Neural cell (in vitro differentiated cells): Measurements from ENCODE around the gene C10orf95. TPM values are rescaled to one million over a fixed set of nuclear protein-coding genes. Genes with fewer than 3 reads are reported as not detected.

ENCODE experiments used
- H2AFZ ChIP-seq: fragments of 200-600, 300-800 bp; sonication (generic), shearing (Covaris generic); 2 replicates; pipeline ENCODE4 v1.6.0; 2014; ENCODE audit warnings: low read depth, mild to moderate bottlenecking, antibody characterized with exemption, low read length, moderate library complexity
- H3F3A ChIP-seq: fragments of 200-600 bp; shearing (Covaris generic); 2 replicates; pipeline ENCODE4 v1.6.1; 2016; ENCODE audit warnings: mild to moderate bottlenecking, moderate library complexity, mixed read lengths, antibody characterized with exemption, low read length; ENCODE audit not compliant: insufficient read depth, poor library complexity, severe bottlenecking
- H3K27ac ChIP-seq: fragments of 200-600, 300-800 bp; sonication (generic), shearing (Covaris generic); 2 replicates; pipeline ENCODE4 v1.5.1; 2014; ENCODE audit warnings: mild to moderate bottlenecking, low read length, moderate library complexity
- H3K27me3 ChIP-seq: fragments of 300-800, 200-600 bp; sonication (generic), shearing (Covaris generic); 2 replicates; pipeline ENCODE4 v1.6.0; 2014; ENCODE audit warnings: mild to moderate bottlenecking, low read depth, low read length, moderate library complexity; ENCODE audit not compliant: insufficient read depth
- H3K36me3 ChIP-seq: fragments of 300-800, 200-600 bp; sonication (generic), shearing (Covaris generic); 2 replicates; pipeline ENCODE4 v1.5.1; 2014; ENCODE audit warnings: mild to moderate bottlenecking, antibody characterized with exemption, low read length, moderate library complexity; ENCODE audit not compliant: insufficient read depth
- H3K4me2 ChIP-seq: fragments of 300-800, 200-600 bp; sonication (generic), shearing (Covaris generic); 2 replicates; pipeline ENCODE4 v1.6.0; 2014; ENCODE audit warnings: mild to moderate bottlenecking, low read length
- H3K4me3 ChIP-seq: fragments of 300-800, 200-600 bp; sonication (generic), shearing (Covaris generic); 2 replicates; pipeline ENCODE4 v1.5.1; 2014; ENCODE audit warnings: mild to moderate bottlenecking, low read length, moderate library complexity
- H3K79me2 ChIP-seq: fragments of 200-600 bp; shearing (Covaris generic); replicated peaks from 2 replicates; pipeline ENCODE4 v1.6.0; 2014; ENCODE audit warnings: mild to moderate bottlenecking, low read length, moderate library complexity; ENCODE audit not compliant: insufficient read depth
- H3K9ac ChIP-seq: fragments of 300-800, 200-600 bp; sonication (generic), shearing (Covaris generic); 2 replicates; pipeline ENCODE4 v1.6.1; 2016; ENCODE audit warnings: mild to moderate bottlenecking, low read length, mixed read lengths
- H3K9me2 ChIP-seq: fragments of 200-600 bp; shearing (Covaris generic); 2 replicates; pipeline ENCODE4 v1.6.1; 2016; ENCODE audit warnings: mild to moderate bottlenecking, low read length, mixed read lengths; ENCODE audit not compliant: insufficient read depth
- H3K9me3 ChIP-seq: fragments of 200-600, 300-800 bp; sonication (generic), shearing (Covaris generic); 2 replicates; pipeline ENCODE4 v1.6.1; 2016; ENCODE audit warnings: mild to moderate bottlenecking, mixed run types, low read length, moderate library complexity, mixed read lengths
- H4K20me1 ChIP-seq: fragments of 200-600 bp; shearing (Covaris generic); 2 replicates; pipeline ENCODE4 v1.6.1; 2016; ENCODE audit warnings: mild to moderate bottlenecking, mixed run types; ENCODE audit not compliant: insufficient read depth
- EP300 ChIP-seq: fragments of 450-650 bp; conservative IDR thresholded peaks from 2 replicates; pipeline ENCODE4 v1.6.1; 2014; ENCODE audit warnings: antibody characterized with exemption, mild to moderate bottlenecking, moderate library complexity; ENCODE audit not compliant: poor library complexity, severe bottlenecking
- EZH2 ChIP-seq: fragments of 200-600, 300-800 bp; shearing (Covaris generic), sonication (generic); IDR thresholded peaks from 2 replicates; pipeline ENCODE4 v1.6.1; 2014; ENCODE audit warnings: antibody characterized with exemption, low read length, borderline replicate concordance, mild to moderate bottlenecking; ENCODE audit not compliant: insufficient read depth, poor library complexity, severe bottlenecking
- MXI1 ChIP-seq: fragments of 450-650 bp; conservative IDR thresholded peaks from 2 replicates; pipeline ENCODE4 v1.6.1; 2014; ENCODE audit warnings: antibody characterized with exemption, mild to moderate bottlenecking; ENCODE audit not compliant: poor library complexity, severe bottlenecking
- POLR2AphosphoS5 ChIP-seq: IDR thresholded peaks from 2 replicates; pipeline ENCODE4 v1.6.1; 2012
- RAD21 ChIP-seq: fragments of 450-650 bp; conservative IDR thresholded peaks from 2 replicates; pipeline ENCODE4 v1.6.1; 2014; ENCODE audit warnings: antibody characterized with exemption, mild to moderate bottlenecking, moderate library complexity
- REST ChIP-seq: IDR thresholded peaks from 2 replicates; pipeline ENCODE4 v1.6.1; 2012; ENCODE audit warnings: borderline replicate concordance
- SMC3 ChIP-seq: fragments of 450-650 bp; conservative IDR thresholded peaks from 2 replicates; pipeline ENCODE4 v1.6.1; 2014; ENCODE audit warnings: antibody characterized with exemption, mild to moderate bottlenecking, moderate library complexity; ENCODE audit not compliant: poor library complexity
- TAF1 ChIP-seq: IDR thresholded peaks from 2 replicates; pipeline ENCODE4 v1.6.1; 2012; ENCODE audit warnings: low read depth
- polyA plus RNA-seq: library from polyadenylated mRNA; depleted of rRNA; stranded (reverse); fragments of >200 nt; gene quantifications from 2 replicates; pipeline ENCODE4 v1.2.3, GENCODE V29; 2014
- TF ChIP-seq, protein P1 (sequence below): fragments of 450-650 bp; IDR thresholded peaks from 2 replicates; pipeline ENCODE4 v1.5.1; 2014; ENCODE audit warnings: antibody characterized with exemption, mild to moderate bottlenecking, moderate library complexity; ENCODE audit not compliant: poor library complexity, severe bottlenecking

Gene C10orf95
- polyA plus RNA-seq, 1 donor from 2014 or later, result not detected

GRCh38 chr10:102414749-102415148 lies 36.6 kb downstream of the C10orf95 start:
- Histone ChIP-seq H4K20me1 (no peaks in the 10 kb centered on the region), H3K27me3 (no peaks in the 10 kb centered on the region), H3K9ac (peak overlapping the region; percentile 23), H3K4me2 (no peak overlapping the region), H3K36me3 (no peaks in the 10 kb centered on the region), H2AFZ (no peak overlapping the region), H3F3A (no peaks in the 10 kb centered on the region), H3K27ac (no peak overlapping the region), H3K4me3 (no peak overlapping the region), H3K9me2 (no peaks in the 10 kb centered on the region), H3K9me3 (no peaks in the 10 kb centered on the region), H3K79me2 (peaks cover 14% of the 10 kb centered on the region)
- TF ChIP-seq TAF1 (no peak), SMC3 (no peak), POLR2AphosphoS5 (no peak)
- TF ChIP-seq, protein P1, sequence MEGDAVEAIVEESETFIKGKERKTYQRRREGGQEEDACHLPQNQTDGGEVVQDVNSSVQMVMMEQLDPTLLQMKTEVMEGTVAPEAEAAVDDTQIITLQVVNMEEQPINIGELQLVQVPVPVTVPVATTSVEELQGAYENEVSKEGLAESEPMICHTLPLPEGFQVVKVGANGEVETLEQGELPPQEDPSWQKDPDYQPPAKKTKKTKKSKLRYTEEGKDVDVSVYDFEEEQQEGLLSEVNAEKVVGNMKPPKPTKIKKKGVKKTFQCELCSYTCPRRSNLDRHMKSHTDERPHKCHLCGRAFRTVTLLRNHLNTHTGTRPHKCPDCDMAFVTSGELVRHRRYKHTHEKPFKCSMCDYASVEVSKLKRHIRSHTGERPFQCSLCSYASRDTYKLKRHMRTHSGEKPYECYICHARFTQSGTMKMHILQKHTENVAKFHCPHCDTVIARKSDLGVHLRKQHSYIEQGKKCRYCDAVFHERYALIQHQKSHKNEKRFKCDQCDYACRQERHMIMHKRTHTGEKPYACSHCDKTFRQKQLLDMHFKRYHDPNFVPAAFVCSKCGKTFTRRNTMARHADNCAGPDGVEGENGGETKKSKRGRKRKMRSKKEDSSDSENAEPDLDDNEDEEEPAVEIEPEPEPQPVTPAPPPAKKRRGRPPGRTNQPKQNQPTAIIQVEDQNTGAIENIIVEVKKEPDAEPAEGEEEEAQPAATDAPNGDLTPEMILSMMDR, result no peak

DNA sequence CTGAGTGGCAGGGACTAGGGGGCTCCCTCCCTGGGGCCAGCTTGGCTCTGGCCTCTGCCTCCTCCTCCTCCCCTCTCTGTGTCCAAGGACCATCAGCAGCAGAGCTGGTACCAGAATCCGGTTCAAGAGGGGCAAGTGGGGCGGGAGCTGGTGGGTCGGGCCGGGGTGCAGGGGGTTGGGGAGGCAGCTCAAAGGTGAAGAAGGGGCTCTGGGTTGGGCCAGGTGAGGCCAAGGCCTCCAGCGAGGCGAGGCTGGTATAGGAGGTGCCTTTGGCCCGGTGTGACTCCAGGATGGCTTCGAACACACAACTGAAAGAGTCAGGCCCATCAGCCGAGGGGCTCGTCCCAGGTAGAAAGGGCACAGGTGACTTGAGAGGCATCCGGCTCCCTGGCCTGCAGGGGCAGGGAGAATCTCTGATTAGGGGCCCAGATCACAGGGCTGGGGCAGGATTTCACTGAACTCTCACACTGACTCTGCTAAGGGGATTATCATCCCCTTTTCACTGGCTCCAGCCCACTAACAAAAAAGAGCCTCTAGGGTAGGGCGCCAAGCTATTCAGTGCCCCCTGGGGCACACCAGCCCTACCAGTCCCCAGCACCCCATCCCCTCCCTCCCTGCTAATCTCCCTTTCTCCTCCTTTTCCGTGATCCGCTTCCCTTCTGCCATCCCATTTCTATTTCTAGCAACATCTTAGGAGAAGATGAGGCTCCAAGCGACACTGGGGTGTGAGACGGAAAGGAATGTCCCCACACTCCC lies 37.4 kb downstream of the C10orf95 start:
- TF ChIP-seq SMC3 (no peak), EZH2 (no peak), RAD21 (no peak), EP300 (no peak), REST (no peak), TAF1 (no peak), POLR2AphosphoS5 (no peak), MXI1 (no peak)
- TF ChIP-seq, protein P1, result no peak
- Histone ChIP-seq H3K9me2 (no peaks in the 10 kb centered on the region), H3F3A (no peaks in the 10 kb centered on the region), H3K27me3 (no peaks in the 10 kb centered on the region), H3K4me3 (peak overlapping the region; percentile 62), H3K36me3 (no peaks in the 10 kb centered on the region), H2AFZ (no peak overlapping the region), H3K27ac (peak overlapping the region; percentile 68), H3K79me2 (peaks cover 14% of the 10 kb centered on the region), H3K9me3 (no peaks in the 10 kb centered on the region), H4K20me1 (no peaks in the 10 kb centered on the region), H3K9ac (peak overlapping the region; percentile 58), H3K4me2 (no peak overlapping the region)
